ENCODE results near the gene DCST1.

The DCST1 gene

DNA sequence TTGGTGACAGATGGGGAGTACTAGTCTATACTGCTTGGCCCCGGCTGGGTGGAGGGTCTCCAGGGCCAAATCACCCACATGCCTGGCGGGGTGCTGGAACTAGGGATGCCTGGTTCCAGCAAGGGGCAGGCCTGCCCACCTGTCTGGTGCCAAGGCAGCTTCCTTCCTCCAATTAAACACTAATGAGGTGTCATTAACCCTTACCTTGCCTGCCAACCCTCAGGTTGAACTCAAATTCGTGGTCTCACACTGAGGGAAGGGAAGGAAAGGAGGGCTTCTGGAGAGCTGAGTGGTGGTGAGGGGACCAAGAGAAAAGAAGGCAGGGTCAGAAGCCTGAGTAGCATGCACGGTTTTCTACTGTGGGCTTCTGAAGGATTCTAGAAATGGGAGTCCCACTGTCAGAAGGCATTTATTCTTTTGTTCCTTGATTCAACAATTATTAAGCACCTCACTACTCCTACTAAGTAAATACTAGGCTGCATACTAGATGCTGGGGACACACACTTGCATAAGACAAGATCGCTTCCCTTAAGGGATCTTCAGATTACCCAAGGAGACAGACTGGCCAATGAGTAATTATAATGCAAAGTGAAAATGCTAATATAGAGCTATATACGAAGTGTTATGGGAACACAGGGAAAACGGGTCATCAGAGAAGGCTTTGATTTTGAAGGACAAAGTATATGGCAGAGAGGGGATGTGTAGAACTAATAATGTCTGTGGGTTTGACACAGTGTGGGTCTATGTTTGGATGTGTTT lies 39.1 kb downstream of the DCST1 start:
- H3K4me1 ChIP-seq (ENCODE audit: control insufficient read depth, insufficient read depth, low read length, poor library complexity, severe bottlenecking): peaks cover 18% of the 10 kb centered on the region
- no peak overlapping the region for H3K27ac ChIP-seq (ENCODE audit: insufficient read depth, low read length, poor library complexity, severe bottlenecking)
- no peak overlapping the region for H3K4me3 ChIP-seq (ENCODE audit: insufficient read depth, low read depth, low read length, poor library complexity, severe bottlenecking)
- H3K9me3 ChIP-seq (ENCODE audit: control insufficient read depth, low read length): no peaks in the 10 kb centered on the region
- no peaks in the 10 kb centered on the region for H3K27me3 ChIP-seq (replicated peaks; ENCODE audit: control insufficient read depth, insufficient read depth, low read length, poor library complexity, severe bottlenecking)
- H3K36me3 ChIP-seq (ENCODE audit: control insufficient read depth, insufficient read depth, low read length): peaks cover 14% of the 10 kb centered on the region
- no peak for DNase-seq

DNA sequence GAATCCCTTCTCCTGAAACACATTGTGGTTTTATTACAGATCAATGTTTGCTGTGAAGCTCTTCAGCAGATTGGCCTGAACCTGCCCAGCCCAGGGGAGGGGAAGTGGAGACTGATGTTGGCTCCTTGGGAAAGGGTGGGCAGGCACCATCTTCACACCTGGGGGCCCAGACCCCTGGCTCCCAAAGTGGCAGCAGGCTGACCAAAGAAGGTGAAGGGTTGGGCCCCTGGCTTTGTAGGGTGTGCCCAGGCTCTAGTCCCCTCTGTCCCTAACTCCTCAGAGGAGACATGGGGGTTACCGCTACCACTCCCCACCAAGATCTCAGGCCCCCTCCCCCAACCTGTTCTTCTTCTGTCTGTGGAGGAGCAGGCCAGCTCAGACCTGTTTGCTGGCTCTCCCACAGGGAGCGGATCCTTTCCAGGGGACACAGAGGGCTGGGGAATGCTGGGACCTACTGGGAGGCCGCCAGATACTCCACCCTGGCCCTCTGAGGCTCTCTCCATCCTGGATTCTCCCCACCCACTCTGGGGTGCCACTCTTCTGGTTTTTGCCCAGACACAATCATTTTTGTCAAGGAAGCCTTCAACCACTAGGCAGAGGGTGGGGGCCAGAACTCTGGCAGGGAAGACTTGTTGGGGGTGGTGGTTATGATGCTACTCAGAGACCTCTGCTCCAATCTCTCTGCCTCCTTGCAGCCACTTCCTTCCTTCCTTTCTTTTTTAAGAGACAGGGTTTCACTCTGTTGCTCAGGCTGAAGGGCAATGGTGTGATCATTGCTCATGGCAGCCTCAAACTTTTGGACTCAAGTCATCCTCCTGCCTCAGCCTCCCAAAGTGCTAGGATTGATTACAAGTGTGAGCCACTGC lies 40.0 kb downstream of the DCST1 start:
- H3K36me3 ChIP-seq (ENCODE audit: control insufficient read depth, insufficient read depth, low read length): peaks cover 12% of the 10 kb centered on the region
- peaks cover 18% of the 10 kb centered on the region for H3K4me1 ChIP-seq (ENCODE audit: control insufficient read depth, insufficient read depth, low read length, poor library complexity, severe bottlenecking)
- no peak overlapping the region for H3K27ac ChIP-seq (ENCODE audit: insufficient read depth, low read length, poor library complexity, severe bottlenecking)
- H3K4me3 ChIP-seq (ENCODE audit: insufficient read depth, low read depth, low read length, poor library complexity, severe bottlenecking): no peak overlapping the region
- no peaks in the 10 kb centered on the region for H3K9me3 ChIP-seq (ENCODE audit: control insufficient read depth, low read length)
- no peaks in the 10 kb centered on the region for H3K27me3 ChIP-seq (replicated peaks; ENCODE audit: control insufficient read depth, insufficient read depth, low read length, poor library complexity, severe bottlenecking)
- no peak for DNase-seq

DNA sequence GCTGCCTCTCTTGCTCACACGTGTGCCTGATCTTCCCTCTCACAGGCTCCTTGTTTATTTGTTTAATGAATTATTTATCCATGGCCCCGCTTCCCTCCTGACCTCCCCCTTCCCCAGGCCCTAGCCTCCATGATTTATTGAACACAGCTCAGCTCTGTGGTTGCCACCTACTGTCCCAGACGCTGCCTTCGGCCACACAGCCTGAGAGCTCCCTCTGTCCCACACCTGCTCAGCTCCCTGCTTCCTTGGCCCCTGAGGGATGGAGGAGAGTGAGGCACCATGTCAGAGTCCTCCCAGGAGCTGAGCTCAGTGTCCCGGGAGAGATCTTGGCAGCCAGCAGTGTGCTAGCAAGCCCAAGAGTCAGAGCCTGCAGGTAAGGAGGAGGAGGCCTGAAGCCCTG lies 41.9 kb downstream of the DCST1 start:
- no peaks in the 10 kb centered on the region for H3K36me3 ChIP-seq (ENCODE audit: control insufficient read depth, insufficient read depth, low read length)
- no peaks in the 10 kb centered on the region for H3K9me3 ChIP-seq (ENCODE audit: control insufficient read depth, low read length)
- DNase-seq: no peak
- peaks cover 30% of the 10 kb centered on the region for H3K4me1 ChIP-seq (ENCODE audit: control insufficient read depth, insufficient read depth, low read length, poor library complexity, severe bottlenecking)
- H3K27ac ChIP-seq (ENCODE audit: insufficient read depth, low read length, poor library complexity, severe bottlenecking): no peak overlapping the region
- H3K4me3 ChIP-seq (ENCODE audit: insufficient read depth, low read depth, low read length, poor library complexity, severe bottlenecking): no peak overlapping the region
- H3K27me3 ChIP-seq (replicated peaks; ENCODE audit: control insufficient read depth, insufficient read depth, low read length, poor library complexity, severe bottlenecking): peaks cover 6% of the 10 kb centered on the region

DNA sequence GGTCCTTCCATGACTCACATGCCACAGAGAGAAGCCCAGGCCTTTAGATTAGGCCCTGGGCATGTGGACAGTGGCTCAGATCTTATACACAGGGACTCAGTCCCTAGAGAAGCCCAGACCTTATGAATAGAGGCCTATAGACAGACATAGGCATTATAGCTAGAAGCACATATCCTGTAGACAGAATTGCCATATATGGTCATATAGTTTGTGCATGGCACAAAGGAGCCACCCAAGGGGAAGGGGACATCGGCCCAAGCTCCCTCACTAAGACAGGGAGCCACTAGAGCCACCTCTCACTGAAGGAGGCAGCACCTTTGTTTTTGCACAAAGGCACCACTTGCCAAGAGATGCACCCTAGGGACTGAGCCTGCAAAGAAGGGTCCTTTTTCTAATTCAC lies 42.7 kb downstream of the DCST1 start:
- DNase-seq: no peak
- Histone ChIP-seq H3K27me3 (replicated peaks; ENCODE audit: control insufficient read depth, insufficient read depth, low read length, poor library complexity, severe bottlenecking) (peaks cover 14% of the 10 kb centered on the region), H3K27ac (ENCODE audit: insufficient read depth, low read length, poor library complexity, severe bottlenecking) (no peak overlapping the region), H3K4me1 (ENCODE audit: control insufficient read depth, insufficient read depth, low read length, poor library complexity, severe bottlenecking) (peaks cover 31% of the 10 kb centered on the region), H3K9me3 (ENCODE audit: control insufficient read depth, low read length) (no peaks in the 10 kb centered on the region), H3K4me3 (ENCODE audit: insufficient read depth, low read depth, low read length, poor library complexity, severe bottlenecking) (no peak overlapping the region), H3K36me3 (ENCODE audit: control insufficient read depth, insufficient read depth, low read length) (no peaks in the 10 kb centered on the region)

DNA sequence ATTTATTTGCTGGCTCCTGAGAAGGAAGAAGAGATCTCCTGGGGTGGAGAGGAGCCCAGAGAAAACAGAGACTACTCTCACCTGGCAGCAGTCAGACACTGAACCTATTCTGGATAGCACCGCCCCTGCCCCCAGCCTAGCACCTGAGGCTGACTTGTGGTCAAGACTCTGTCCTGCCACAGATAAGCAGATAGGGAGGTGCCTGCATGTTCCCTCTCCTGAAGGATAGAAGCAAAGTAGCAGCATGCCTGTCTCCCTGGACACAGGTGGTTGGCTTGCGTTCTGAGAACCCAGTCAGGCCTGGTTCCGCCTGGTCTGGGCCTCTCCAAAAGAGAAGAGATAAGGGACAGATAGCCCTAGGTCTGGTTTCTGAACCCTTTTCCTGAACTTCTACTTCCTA lies 43.7 kb downstream of the DCST1 start:
- DNase-seq: no peak
- Histone ChIP-seq H3K27me3 (replicated peaks; ENCODE audit: control insufficient read depth, insufficient read depth, low read length, poor library complexity, severe bottlenecking) (peaks cover 24% of the 10 kb centered on the region), H3K4me3 (ENCODE audit: insufficient read depth, low read depth, low read length, poor library complexity, severe bottlenecking) (no peak overlapping the region), H3K27ac (ENCODE audit: insufficient read depth, low read length, poor library complexity, severe bottlenecking) (no peak overlapping the region), H3K4me1 (ENCODE audit: control insufficient read depth, insufficient read depth, low read length, poor library complexity, severe bottlenecking) (peaks cover 41% of the 10 kb centered on the region), H3K36me3 (ENCODE audit: control insufficient read depth, insufficient read depth, low read length) (no peaks in the 10 kb centered on the region), H3K9me3 (ENCODE audit: control insufficient read depth, low read length) (no peaks in the 10 kb centered on the region)

DNA sequence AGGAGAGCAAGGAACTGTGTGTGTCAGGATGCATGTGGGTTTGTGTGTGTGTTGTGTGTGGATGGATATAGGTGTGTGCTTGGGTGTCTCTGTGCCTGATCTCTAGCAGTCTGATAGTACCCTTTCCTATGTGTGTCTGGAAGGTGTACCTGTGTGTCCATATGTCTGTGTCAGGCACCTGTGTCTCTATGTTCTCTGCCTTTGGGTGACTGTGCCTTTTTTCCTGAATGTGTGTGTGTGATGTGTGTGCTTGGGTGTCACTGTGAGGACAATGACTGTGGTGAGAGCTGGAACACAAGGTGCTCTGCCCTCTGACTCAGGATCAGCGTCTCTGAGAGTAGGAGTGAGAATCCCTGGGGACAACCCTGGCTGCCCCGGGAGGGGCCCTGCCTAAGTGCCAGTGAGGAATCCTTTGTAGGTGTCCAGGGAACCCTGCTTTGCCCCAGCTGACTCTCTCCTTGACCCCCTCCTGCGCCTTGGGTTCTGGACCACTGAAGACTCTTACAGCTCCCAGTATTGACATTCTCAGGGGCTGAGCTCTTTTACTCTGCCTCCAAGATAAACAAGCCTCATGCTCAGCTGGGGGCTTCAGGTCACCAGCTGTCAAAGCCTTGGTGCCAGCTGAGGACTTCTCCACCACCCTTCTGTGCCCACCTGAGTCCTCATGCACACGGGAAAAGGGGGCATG lies 44.3 kb downstream of the DCST1 start:
- no peak for DNase-seq
- Histone ChIP-seq H3K27me3 (replicated peaks; ENCODE audit: control insufficient read depth, insufficient read depth, low read length, poor library complexity, severe bottlenecking) (peaks cover 30% of the 10 kb centered on the region), H3K27ac (ENCODE audit: insufficient read depth, low read length, poor library complexity, severe bottlenecking) (no peak overlapping the region), H3K4me1 (ENCODE audit: control insufficient read depth, insufficient read depth, low read length, poor library complexity, severe bottlenecking) (peaks cover 47% of the 10 kb centered on the region), H3K36me3 (ENCODE audit: control insufficient read depth, insufficient read depth, low read length) (no peaks in the 10 kb centered on the region), H3K4me3 (ENCODE audit: insufficient read depth, low read depth, low read length, poor library complexity, severe bottlenecking) (no peak overlapping the region), H3K9me3 (ENCODE audit: control insufficient read depth, low read length) (no peaks in the 10 kb centered on the region)

DNA sequence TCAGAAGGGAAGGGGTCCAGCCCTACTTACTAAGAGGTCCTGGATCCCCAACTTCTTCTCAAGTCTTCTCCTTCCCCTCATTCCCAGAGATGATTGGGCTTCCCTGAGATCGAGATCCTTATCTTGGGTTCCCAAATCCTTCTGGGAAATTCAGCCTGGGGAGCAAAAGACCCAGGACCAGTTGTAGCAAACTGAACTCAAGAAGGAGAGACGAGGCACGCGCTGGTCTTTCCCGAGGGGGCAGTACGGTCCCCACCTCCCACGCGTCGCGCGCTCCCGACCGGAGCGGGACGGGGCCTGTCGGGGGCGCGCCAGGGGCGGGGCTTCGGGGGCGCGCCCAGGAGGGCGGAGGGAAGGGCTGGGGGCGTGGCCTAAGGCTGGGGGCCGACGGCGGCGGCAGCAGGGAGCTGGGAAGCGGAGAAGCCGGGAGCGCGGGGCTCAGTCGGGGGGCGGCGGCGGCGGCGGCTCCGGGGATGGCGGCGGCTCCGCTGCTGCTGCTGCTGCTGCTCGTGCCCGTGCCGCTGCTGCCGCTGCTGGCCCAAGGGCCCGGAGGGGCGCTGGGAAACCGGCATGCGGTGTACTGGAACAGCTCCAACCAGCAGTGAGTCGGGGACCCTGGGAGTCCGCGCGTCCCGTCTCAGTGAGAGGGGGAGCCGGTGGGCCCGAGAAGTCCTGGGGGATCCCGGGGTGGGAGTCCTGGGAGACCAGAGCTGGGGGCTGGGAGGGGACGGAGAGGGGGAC lies 45.0 kb downstream of the DCST1 start, which contains the start of gene EFNA3:
Gene EFNA3 (plus strand): TSS at position 369 of the 741 bp plus-strand sequence. CDS start 105 bp downstream, at position 474.
- H3K4me3 ChIP-seq (ENCODE audit: insufficient read depth, low read depth, low read length, poor library complexity, severe bottlenecking): peak within 1 kb of the TSS; percentile 50
- DNase-seq: peak; percentile 43 to 60 (median 54)

DNA sequence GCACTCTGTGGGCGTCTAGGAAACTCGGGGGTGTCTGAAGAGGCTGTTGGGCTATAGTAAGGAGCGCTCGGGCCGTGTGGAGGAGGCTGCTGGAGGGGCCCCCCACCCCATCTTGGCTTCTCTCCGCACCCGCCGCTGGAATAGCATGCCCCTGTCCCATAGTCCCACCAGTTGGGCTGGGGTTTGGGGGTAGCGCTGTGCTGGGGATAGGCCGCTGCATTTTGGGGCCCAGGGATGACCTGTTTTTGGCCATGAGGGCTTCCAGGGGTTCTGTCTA lies 45.5 kb downstream of the DCST1 start:
- Histone ChIP-seq H3K4me1 (ENCODE audit: control insufficient read depth, insufficient read depth, low read length, poor library complexity, severe bottlenecking) (peaks cover 50% of the 10 kb centered on the region), H3K27ac (ENCODE audit: insufficient read depth, low read length, poor library complexity, severe bottlenecking) (no peak overlapping the region), H3K27me3 (replicated peaks; ENCODE audit: control insufficient read depth, insufficient read depth, low read length, poor library complexity, severe bottlenecking) (peaks cover 42% of the 10 kb centered on the region), H3K9me3 (ENCODE audit: control insufficient read depth, low read length) (no peaks in the 10 kb centered on the region), H3K36me3 (ENCODE audit: control insufficient read depth, insufficient read depth, low read length) (no peaks in the 10 kb centered on the region), H3K4me3 (ENCODE audit: insufficient read depth, low read depth, low read length, poor library complexity, severe bottlenecking) (peak overlapping the region; percentile 50)
- DNase-seq: no peak

More for the DNA sequence above, 45.0 kb downstream of the DCST1 start, which contains the start of gene EFNA3:
- H3K9me3 ChIP-seq (ENCODE audit: control insufficient read depth, low read length): no peaks in the 10 kb centered on the region
- no peaks in the 10 kb centered on the region for H3K36me3 ChIP-seq (ENCODE audit: control insufficient read depth, insufficient read depth, low read length)
- peaks cover 37% of the 10 kb centered on the region for H3K27me3 ChIP-seq (replicated peaks; ENCODE audit: control insufficient read depth, insufficient read depth, low read length, poor library complexity, severe bottlenecking)
- H3K4me1 ChIP-seq (ENCODE audit: control insufficient read depth, insufficient read depth, low read length, poor library complexity, severe bottlenecking): peaks cover 49% of the 10 kb centered on the region
- H3K27ac ChIP-seq (ENCODE audit: insufficient read depth, low read length, poor library complexity, severe bottlenecking): no peak within 1 kb of the TSS

DNA sequence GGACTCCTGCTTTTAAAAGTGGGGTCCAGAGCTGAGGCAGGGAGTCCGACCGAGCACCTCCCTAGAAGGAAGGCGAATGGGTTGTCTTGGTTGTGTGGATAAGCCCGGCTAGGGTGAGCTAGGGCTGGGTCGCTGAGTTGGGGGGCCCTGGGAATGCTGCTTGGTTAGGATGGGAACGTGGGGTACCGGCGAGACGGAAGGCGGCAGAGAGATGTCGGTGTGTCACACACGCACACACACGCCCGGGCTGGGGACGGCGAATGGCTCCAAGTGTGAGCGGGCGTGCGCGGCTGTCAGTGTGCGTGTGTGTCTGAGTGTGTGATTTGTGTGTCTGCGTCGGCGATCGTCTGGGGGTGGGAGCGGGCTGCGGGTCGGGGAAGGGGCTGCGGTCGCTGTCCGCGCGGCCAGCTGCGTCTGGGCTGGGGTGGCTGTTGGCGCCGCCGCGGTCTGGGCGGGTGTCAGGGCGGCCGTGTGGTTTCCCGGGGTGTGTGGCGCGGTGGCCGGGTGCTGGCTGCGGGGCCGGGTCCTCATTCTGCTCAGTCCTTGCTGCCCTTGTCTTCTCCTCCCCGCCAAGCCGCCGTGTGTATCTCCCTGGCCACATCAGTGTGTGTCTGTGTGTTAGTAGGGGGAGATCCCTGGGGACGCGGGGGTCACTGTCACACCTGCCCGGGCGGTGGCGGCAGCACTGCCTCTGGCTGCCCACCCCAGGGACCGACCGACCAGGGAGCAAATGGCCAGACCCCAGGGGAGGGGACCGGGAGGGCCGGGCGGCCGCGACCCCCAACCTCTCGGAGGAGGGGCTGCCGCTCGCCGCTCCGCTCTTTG lies 46.1 kb downstream of the DCST1 start:
- H3K36me3 ChIP-seq (ENCODE audit: control insufficient read depth, insufficient read depth, low read length): no peaks in the 10 kb centered on the region
- no peak for DNase-seq
- H3K27me3 ChIP-seq (replicated peaks; ENCODE audit: control insufficient read depth, insufficient read depth, low read length, poor library complexity, severe bottlenecking): peaks cover 42% of the 10 kb centered on the region
- H3K9me3 ChIP-seq (ENCODE audit: control insufficient read depth, low read length): no peaks in the 10 kb centered on the region
- peaks cover 55% of the 10 kb centered on the region for H3K4me1 ChIP-seq (ENCODE audit: control insufficient read depth, insufficient read depth, low read length, poor library complexity, severe bottlenecking)
- H3K4me3 ChIP-seq (ENCODE audit: insufficient read depth, low read depth, low read length, poor library complexity, severe bottlenecking): peak overlapping the region; percentile 50
- H3K27ac ChIP-seq (ENCODE audit: insufficient read depth, low read length, poor library complexity, severe bottlenecking): no peak overlapping the region

Data from effector memory CD4-positive, alpha-beta T cell (primary cell).